ENCODE data around the gene ORM2.

Gene ORM2

GRCh38 chr9:114299286-114300152 lies 30.1 kb upstream of the ORM2 start:
- DNase-seq (ENCODE audit: insufficient read length), result no peak
- no peak for FAIRE-seq
- TF ChIP-seq TAF1 (IDR thresholded peaks at IDR 0.05; ENCODE audit: borderline replicate concordance, low read depth, low read length) (no peak), POLR2AphosphoS5 (IDR thresholded peaks at IDR 0.05; ENCODE audit: low read depth, low read length) (no peak), POLR2A (IDR thresholded peaks at IDR 0.05; ENCODE audit: low read depth, low read length) (no peak)

GRCh38 chr9:114300153-114300845 lies 29.4 kb upstream of the ORM2 start:
- TF ChIP-seq TAF1 (IDR thresholded peaks at IDR 0.05; ENCODE audit: borderline replicate concordance, low read depth, low read length) (no peak), POLR2A (IDR thresholded peaks at IDR 0.05; ENCODE audit: low read depth, low read length) (no peak), POLR2AphosphoS5 (IDR thresholded peaks at IDR 0.05; ENCODE audit: low read depth, low read length) (no peak)
- DNase-seq (ENCODE audit: insufficient read length) (no peak), FAIRE-seq (no peak)

GRCh38 chr9:114300846-114301797 lies 28.5 kb upstream of the ORM2 start:
- FAIRE-seq (no peak), DNase-seq (ENCODE audit: insufficient read length) (no peak)
- TF ChIP-seq POLR2A (IDR thresholded peaks at IDR 0.05; ENCODE audit: low read depth, low read length) (no peak), POLR2AphosphoS5 (IDR thresholded peaks at IDR 0.05; ENCODE audit: low read depth, low read length) (no peak), TAF1 (IDR thresholded peaks at IDR 0.05; ENCODE audit: borderline replicate concordance, low read depth, low read length) (no peak)

- no peak for FAIRE-seq
- TF ChIP-seq POLR2A (IDR thresholded peaks at IDR 0.05; ENCODE audit: low read depth, low read length), result no peak
- no peak for TF ChIP-seq TAF1 (IDR thresholded peaks at IDR 0.05; ENCODE audit: borderline replicate concordance, low read depth, low read length)
- TF ChIP-seq POLR2AphosphoS5 (IDR thresholded peaks at IDR 0.05; ENCODE audit: low read depth, low read length), result no peak
- DNase-seq (ENCODE audit: insufficient read length), result no peak
These were observed 27.7 kb upstream of the ORM2 start for GRCh38 chr9:114301798-114302565.

GRCh38 chr9:114302727-114303126 lies 26.9 kb upstream of the ORM2 start:
- TF ChIP-seq POLR2A (IDR thresholded peaks at IDR 0.05; ENCODE audit: low read depth, low read length), result no peak
- TF ChIP-seq POLR2AphosphoS5 (IDR thresholded peaks at IDR 0.05; ENCODE audit: low read depth, low read length), result no peak
- TF ChIP-seq TAF1 (IDR thresholded peaks at IDR 0.05; ENCODE audit: borderline replicate concordance, low read depth, low read length), result no peak
- FAIRE-seq, result no peak
- DNase-seq (ENCODE audit: insufficient read length), result no peak

- no peak for DNase-seq (ENCODE audit: insufficient read length)
- TF ChIP-seq POLR2AphosphoS5 (IDR thresholded peaks at IDR 0.05; ENCODE audit: low read depth, low read length) (no peak), POLR2A (IDR thresholded peaks at IDR 0.05; ENCODE audit: low read depth, low read length) (no peak), TAF1 (IDR thresholded peaks at IDR 0.05; ENCODE audit: borderline replicate concordance, low read depth, low read length) (no peak)
- no peak for FAIRE-seq
These were observed 26.1 kb upstream of the ORM2 start for GRCh38 chr9:114303571-114303970.

GRCh38 chr9:114303977-114304376 lies 25.7 kb upstream of the ORM2 start:
- no peak for TF ChIP-seq TAF1 (IDR thresholded peaks at IDR 0.05; ENCODE audit: borderline replicate concordance, low read depth, low read length)
- no peak for TF ChIP-seq POLR2A (IDR thresholded peaks at IDR 0.05; ENCODE audit: low read depth, low read length)
- TF ChIP-seq POLR2AphosphoS5 (IDR thresholded peaks at IDR 0.05; ENCODE audit: low read depth, low read length), result no peak
- DNase-seq (ENCODE audit: insufficient read length) (no peak), FAIRE-seq (no peak)

- TF ChIP-seq POLR2A (IDR thresholded peaks at IDR 0.05; ENCODE audit: low read depth, low read length), result no peak
- TF ChIP-seq POLR2AphosphoS5 (IDR thresholded peaks at IDR 0.05; ENCODE audit: low read depth, low read length), result no peak
- no peak for TF ChIP-seq TAF1 (IDR thresholded peaks at IDR 0.05; ENCODE audit: borderline replicate concordance, low read depth, low read length)
- FAIRE-seq, result no peak
- DNase-seq (ENCODE audit: insufficient read length), result no peak
These were observed 25.1 kb upstream of the ORM2 start for GRCh38 chr9:114304416-114305188.

- FAIRE-seq, result no peak
- no peak for DNase-seq (ENCODE audit: insufficient read length)
- TF ChIP-seq POLR2A (IDR thresholded peaks at IDR 0.05; ENCODE audit: low read depth, low read length) (no peak), POLR2AphosphoS5 (IDR thresholded peaks at IDR 0.05; ENCODE audit: low read depth, low read length) (no peak), TAF1 (IDR thresholded peaks at IDR 0.05; ENCODE audit: borderline replicate concordance, low read depth, low read length) (no peak)
These were observed 21.8 kb upstream of the ORM2 start for GRCh38 chr9:114307899-114308267.
